ENCODE data around the gene LRMDA. TPM values are rescaled to one million over a fixed set of nuclear protein-coding genes. Genes with fewer than 3 reads are reported as not detected.

LRMDA gene
- total and polyA plus RNA-seq, 2 donors (not counting 1 experiment from before 2014, with no cell fraction given) = 0.12 TPM; not detected in 1

- no peaks in the 10 kb centered on the region for H3K9me3 ChIP-seq (ENCODE audit: control extremely low read depth in 1 of 3, control insufficient read depth in 2 of 3, insufficient read depth in 1 of 3, low read length in 2 of 3)
- CTCF ChIA-PET = no interaction called here
- H3K9me3 Mint-ChIP-seq (ENCODE audit: insufficient read depth) = no peaks in the 10 kb centered on the region
- no peaks in the 10 kb centered on the region for H3K27me3 Mint-ChIP-seq
- H3K27me3 ChIP-seq (replicated peaks in 1 of 4; ENCODE audit: control extremely low read depth in 1 of 4, control insufficient read depth in 3 of 4, insufficient read depth in 4 of 4, low read length in 3 of 4) = no peaks in the 10 kb centered on the region
- no peaks in the 10 kb centered on the region for H4K20me1 ChIP-seq (ENCODE audit: control insufficient read depth, insufficient read depth, low read length, poor library complexity, severe bottlenecking)
- H3K4me2 ChIP-seq (replicated peaks; ENCODE audit: low read depth, low read length, poor library complexity, severe bottlenecking) = no peak overlapping the region
- 50% methylated on average over 1 of the region's 2 CpGs for WGBS (ENCODE audit: insufficient coverage)
- H3K4me1 Mint-ChIP-seq = no peaks in the 10 kb centered on the region
- H3K79me2 ChIP-seq (ENCODE audit: control insufficient read depth, insufficient read depth, low read length) = no peaks in the 10 kb centered on the region
- H3K36me3 ChIP-seq (replicated peaks in 1 of 2; ENCODE audit: control extremely low read depth in 1 of 2, control insufficient read depth in 1 of 2, extremely low read depth in 1 of 2, insufficient read depth in 2 of 2, low read length in 1 of 2) = no peaks in the 10 kb centered on the region
- POLR2A ChIA-PET = no interaction called here
- no peak overlapping the region for H3K4me3 Mint-ChIP-seq
- H3K4me1 ChIP-seq (ENCODE audit: control insufficient read depth in 2 of 2, insufficient read depth in 2 of 2, low read length in 2 of 2) = no peaks in the 10 kb centered on the region
- no peak for TF ChIP-seq EZH2 (IDR thresholded peaks at IDR 0.05; ENCODE audit: borderline replicate concordance, insufficient read depth, low read depth, low read length, poor library complexity, severe bottlenecking)
- TF ChIP-seq, protein P1, sequence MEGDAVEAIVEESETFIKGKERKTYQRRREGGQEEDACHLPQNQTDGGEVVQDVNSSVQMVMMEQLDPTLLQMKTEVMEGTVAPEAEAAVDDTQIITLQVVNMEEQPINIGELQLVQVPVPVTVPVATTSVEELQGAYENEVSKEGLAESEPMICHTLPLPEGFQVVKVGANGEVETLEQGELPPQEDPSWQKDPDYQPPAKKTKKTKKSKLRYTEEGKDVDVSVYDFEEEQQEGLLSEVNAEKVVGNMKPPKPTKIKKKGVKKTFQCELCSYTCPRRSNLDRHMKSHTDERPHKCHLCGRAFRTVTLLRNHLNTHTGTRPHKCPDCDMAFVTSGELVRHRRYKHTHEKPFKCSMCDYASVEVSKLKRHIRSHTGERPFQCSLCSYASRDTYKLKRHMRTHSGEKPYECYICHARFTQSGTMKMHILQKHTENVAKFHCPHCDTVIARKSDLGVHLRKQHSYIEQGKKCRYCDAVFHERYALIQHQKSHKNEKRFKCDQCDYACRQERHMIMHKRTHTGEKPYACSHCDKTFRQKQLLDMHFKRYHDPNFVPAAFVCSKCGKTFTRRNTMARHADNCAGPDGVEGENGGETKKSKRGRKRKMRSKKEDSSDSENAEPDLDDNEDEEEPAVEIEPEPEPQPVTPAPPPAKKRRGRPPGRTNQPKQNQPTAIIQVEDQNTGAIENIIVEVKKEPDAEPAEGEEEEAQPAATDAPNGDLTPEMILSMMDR (IDR thresholded peaks at IDR 0.05) = no peak
- DNase-seq (no peak), ATAC-seq (ENCODE audit: low read depth) (no peak)
- H3K27ac Mint-ChIP-seq = no peak overlapping the region
- H2AFZ ChIP-seq (ENCODE audit: insufficient read depth, low read depth, low read length, poor library complexity, severe bottlenecking) = no peak overlapping the region
- no peak overlapping the region for H3K27ac ChIP-seq (ENCODE audit: low read length in 2 of 2)
- H3K9ac ChIP-seq (ENCODE audit: low read length) = no peak overlapping the region
- intact Hi-C loops (cut with micrococcal nuclease) = no loop called here
- no peak overlapping the region for H3K4me3 ChIP-seq (ENCODE audit: control extremely low read depth in 1 of 5, extremely low read depth in 1 of 5, insufficient read depth in 1 of 5, low read depth in 2 of 5, low read length in 4 of 5)
Measured at GRCh38 chr10:76205361-76205760, 773.9 kb downstream of the LRMDA start.

- H3K36me3 ChIP-seq (replicated peaks in 1 of 2; ENCODE audit: control extremely low read depth in 1 of 2, control insufficient read depth in 1 of 2, extremely low read depth in 1 of 2, insufficient read depth in 2 of 2, low read length in 1 of 2) = no peaks in the 10 kb centered on the region
- H3K27me3 Mint-ChIP-seq = no peaks in the 10 kb centered on the region
- no peak overlapping the region for H3K27ac ChIP-seq (ENCODE audit: low read length in 2 of 2)
- no peak overlapping the region for H2AFZ ChIP-seq (ENCODE audit: insufficient read depth, low read depth, low read length, poor library complexity, severe bottlenecking)
- no peaks in the 10 kb centered on the region for H3K4me1 Mint-ChIP-seq
- TF ChIP-seq, protein P1 (IDR thresholded peaks at IDR 0.05) = no peak
- no peak overlapping the region for H3K4me2 ChIP-seq (replicated peaks; ENCODE audit: low read depth, low read length, poor library complexity, severe bottlenecking)
- H3K27ac Mint-ChIP-seq = no peak overlapping the region
- ChIA-PET POLR2A (no interaction called here), CTCF (no interaction called here)
- DNase-seq (no peak), ATAC-seq (ENCODE audit: low read depth) (no peak)
- no peak overlapping the region for H3K9ac ChIP-seq (ENCODE audit: low read length)
- H3K4me3 ChIP-seq (ENCODE audit: control extremely low read depth in 1 of 5, extremely low read depth in 1 of 5, insufficient read depth in 1 of 5, low read depth in 2 of 5, low read length in 4 of 5) = no peak overlapping the region
- intact Hi-C loops (cut with micrococcal nuclease) = no loop called here
- H3K9me3 ChIP-seq (ENCODE audit: control extremely low read depth in 1 of 3, control insufficient read depth in 2 of 3, insufficient read depth in 1 of 3, low read length in 2 of 3) = no peaks in the 10 kb centered on the region
- no peaks in the 10 kb centered on the region for H3K4me1 ChIP-seq (ENCODE audit: control insufficient read depth in 2 of 2, insufficient read depth in 2 of 2, low read length in 2 of 2)
- H3K79me2 ChIP-seq (ENCODE audit: control insufficient read depth, insufficient read depth, low read length) = no peaks in the 10 kb centered on the region
- H3K27me3 ChIP-seq (replicated peaks in 1 of 4; ENCODE audit: control extremely low read depth in 1 of 4, control insufficient read depth in 3 of 4, insufficient read depth in 4 of 4, low read length in 3 of 4) = no peaks in the 10 kb centered on the region
- no peaks in the 10 kb centered on the region for H4K20me1 ChIP-seq (ENCODE audit: control insufficient read depth, insufficient read depth, low read length, poor library complexity, severe bottlenecking)
- WGBS (ENCODE audit: insufficient coverage) = no CpG with 5 or more reads among the region's 8 CpGs
- H3K4me3 Mint-ChIP-seq = no peak overlapping the region
- H3K9me3 Mint-ChIP-seq (ENCODE audit: insufficient read depth) = no peaks in the 10 kb centered on the region
Measured at GRCh38 chr10:76206797-76207352, 775.5 kb downstream of the LRMDA start.
